HepG2 (cell line): ENCODE results near the gene TNFAIP1. TPM values are rescaled to one million over a fixed set of nuclear protein-coding genes. Genes with fewer than 3 reads are reported as not detected.
A peak's percentile ranks its signal among the peaks of the same experiment; 100 is the strongest.

Source experiments
- ELK4 ChIP-seq: sonication (generic); formaldehyde crosslinking; IDR thresholded peaks from 2 replicates; pipeline ENCODE4 v1.9.0; 2021; ENCODE audit warnings: missing genetic modification reagents, borderline replicate concordance
- GMEB1 ChIP-seq: sonication (generic); formaldehyde crosslinking; IDR thresholded peaks from 2 replicates; pipeline ENCODE4 v1.5.1; 2020; ENCODE audit warnings: missing genetic modification reagents, mild to moderate bottlenecking, borderline replicate concordance
- GPBP1L1 ChIP-seq: sonication (generic); formaldehyde crosslinking; IDR thresholded peaks from 2 replicates; pipeline ENCODE4 v1.5.0; 2020; ENCODE audit warnings: mild to moderate bottlenecking, missing genetic modification reagents
- IRF2 ChIP-seq: IDR thresholded peaks from 2 replicates; pipeline ENCODE4 v1.6.1; 2018; ENCODE audit warnings: missing genetic modification reagents, missing compliant biosample characterization
- MATR3 ChIP-seq: sonication (generic); formaldehyde crosslinking; IDR thresholded peaks from 2 replicates; pipeline ENCODE4 v1.4.0; 2020; ENCODE audit warnings: missing genetic modification reagents
- MAX ChIP-seq: IDR thresholded peaks from 2 replicates; pipeline ENCODE4 v1.6.1; 2012; ENCODE audit warnings: inconsistent platforms
- RELA ChIP-seq: sonication (generic); formaldehyde crosslinking; IDR thresholded peaks from 2 replicates; pipeline ENCODE4 v1.4.0; 2020; ENCODE audit warnings: missing genetic modification reagents
- RNF219 ChIP-seq: sonication (generic); formaldehyde crosslinking; IDR thresholded peaks from 2 replicates; pipeline ENCODE4 v1.5.0; 2020; ENCODE audit warnings: mild to moderate bottlenecking, missing genetic modification reagents
- SIX1 ChIP-seq: sonication (generic); formaldehyde crosslinking; IDR thresholded peaks from 2 replicates; pipeline ENCODE4 v1.4.0; 2020; ENCODE audit warnings: missing genetic modification reagents, borderline replicate concordance
- SMAD3 ChIP-seq: sonication (generic); formaldehyde crosslinking; IDR thresholded peaks from 2 replicates; pipeline ENCODE4 v1.4.0; 2020; ENCODE audit warnings: missing genetic modification reagents
- SRSF1 ChIP-seq: fragments of 200-400 bp; formaldehyde crosslinking; optimal IDR thresholded peaks from 2 replicates; pipeline ENCODE3; 2017; ENCODE audit warnings: mild to moderate bottlenecking, low read depth, low read length, moderate library complexity
- TARDBP ChIP-seq: sonication (generic); formaldehyde crosslinking; IDR thresholded peaks from 2 replicates; pipeline ENCODE4 v1.8.0; 2022; ENCODE audit warnings: mild to moderate bottlenecking, missing genetic modification reagents
- TFDP1 ChIP-seq: IDR thresholded peaks from 2 replicates; pipeline ENCODE4 v1.6.1; 2016; ENCODE audit warnings: missing compliant biosample characterization, missing genetic modification reagents, borderline replicate concordance
- ZNF101 ChIP-seq: sonication (generic); formaldehyde crosslinking; IDR thresholded peaks from 2 replicates; pipeline ENCODE4 v1.4.0; 2020; ENCODE audit warnings: mild to moderate bottlenecking, low read depth, missing genetic modification reagents, borderline replicate concordance
- ZNF251 ChIP-seq: sonication (generic); formaldehyde crosslinking; IDR thresholded peaks from 2 replicates; pipeline ENCODE4 v1.9.0; 2021; ENCODE audit warnings: mild to moderate bottlenecking, missing genetic modification reagents
- ZNF333 ChIP-seq: sonication (generic); formaldehyde crosslinking; IDR thresholded peaks from 2 replicates; pipeline ENCODE4 v1.4.0; 2020; ENCODE audit warnings: mild to moderate bottlenecking, missing genetic modification reagents, borderline replicate concordance
- ZNF343 ChIP-seq: sonication (generic); formaldehyde crosslinking; IDR thresholded peaks from 2 replicates; pipeline ENCODE4 v1.4.0; 2020; ENCODE audit warnings: mild to moderate bottlenecking, missing genetic modification reagents
- ZNF7 ChIP-seq: IDR thresholded peaks from 2 replicates; pipeline ENCODE4 v1.6.1; 2016; ENCODE audit warnings: missing biosample characterization, missing genetic modification reagents
- ZNF710 ChIP-seq: sonication (generic); formaldehyde crosslinking; IDR thresholded peaks from 2 replicates; pipeline ENCODE4 v1.5.0; 2020; ENCODE audit warnings: mild to moderate bottlenecking, missing genetic modification reagents, borderline replicate concordance
- polyA plus RNA-seq, 8 experiments: library from polyadenylated mRNA; depleted of rRNA in 3 of 8; stranded (reverse) in 7 of 8; unstranded in 1 of 8; fragments of >200 nt; fragmentation: Illumina TruSeq in 4 of 8; extraction: Trizol in 4 of 8; gene quantifications; 2 replicates each; pipeline versions ENCODE4 v1.2.1 to v1.2.3, GENCODE V29; 2011 to 2016; ENCODE audit warnings: low read depth in 4 of 8, missing spikeins in 1 of 8, mixed read lengths in 1 of 8; ENCODE audit not compliant: insufficient read depth in 1 of 8
- total RNA-seq, 5 experiments: library from RNA; depleted of rRNA; stranded (reverse); fragments of >200 nt; fragmentation: Illumina TruSeq; extraction: Trizol; gene quantifications; 2 replicates each; pipeline ENCODE4 v1.2.3, GENCODE V29; 2016; ENCODE audit warnings: low read depth in 1 of 5

TNFAIP1 gene
- total and polyA plus RNA-seq, 2 of the 13 experiments (the other 11 are each of a cell fraction or from before 2014, with no cell fraction given): 17.5 to 40.6 TPM

- no peak; the same call in 1 of the 2 replicates for TF ChIP-seq TFDP1 (CRISPR knock-in tag)
- no peak for TF ChIP-seq ZNF710 (CRISPR knock-in tag)
- TF ChIP-seq SIX1 (CRISPR knock-in tag): no peak
- 0 out of 2 replicates have a peak, but pooled peaks have one; percentile 38 for TF ChIP-seq ZNF343 (CRISPR knock-in tag)
- TF ChIP-seq GMEB1 (CRISPR knock-in tag): peak; percentile 75; the same call in 1 of the 2 replicates
- TF ChIP-seq ZNF333 (CRISPR knock-in tag): 0 out of 2 replicates have a peak, but pooled peaks have one; percentile 27
- TF ChIP-seq ELK4 (CRISPR knock-in tag): no peak
- no peak for TF ChIP-seq GPBP1L1 (CRISPR knock-in tag)
- TF ChIP-seq RELA (CRISPR knock-in tag): no peak
- no peak for TF ChIP-seq MATR3
- no peak for TF ChIP-seq SRSF1
- peak; percentile 81 for TF ChIP-seq TARDBP (CRISPR knock-in tag)
- TF ChIP-seq ZNF251 (CRISPR knock-in tag): no peak
- TF ChIP-seq IRF2: peak; percentile 95
- peak; percentile 84; the same call in 1 of the 2 replicates for TF ChIP-seq SMAD3 (CRISPR knock-in tag)
- TF ChIP-seq ZNF101: no peak
- peak; percentile 94; the same call in 1 of the 2 replicates for TF ChIP-seq RNF219 (CRISPR knock-in tag)
- no peak for TF ChIP-seq ZNF7
- peak; percentile 69 for TF ChIP-seq MAX
Measured at GRCh38 chr17:28335201-28335958, at the start of gene TNFAIP1, which contains the start of gene IFT20 (continued).
